Left ventricle myocardium inferior (tissue), 1 donor: ENCODE data around the gene SLC52A1. TPM values are rescaled to one million over a fixed set of nuclear protein-coding genes. Genes with fewer than 3 reads are reported as not detected.

Source experiments
- DNase-seq: peaks from one replicate; pipeline ENCODE4 v3.0.0-alpha.2; 2020
- H3K27ac ChIP-seq: fragments of 200-600 bp; replicated peaks from 2 replicates; pipeline ENCODE4 v1.8.0; 2021
- H3K27me3 ChIP-seq: fragments of 200-600 bp; 2 replicates; pipeline ENCODE4 v1.8.0; 2021; ENCODE audit warnings: low read depth
- H3K36me3 ChIP-seq: fragments of 200-600 bp; 2 replicates; pipeline ENCODE4 v1.8.0; 2021
- H3K4me1 ChIP-seq: fragments of 200-600 bp; 2 replicates; pipeline ENCODE4 v1.8.0; 2021
- H3K4me3 ChIP-seq: fragments of 200-600 bp; 2 replicates; pipeline ENCODE4 v1.8.0; 2021; ENCODE audit warnings: mild to moderate bottlenecking, moderate library complexity
- H3K9me3 ChIP-seq: fragments of 200-600 bp; replicated peaks from 2 replicates; pipeline ENCODE4 v1.8.0; 2021
- CTCF ChIP-seq: fragments of 200-600 bp; IDR thresholded peaks from 2 replicates; pipeline ENCODE4 v1.8.0; 2021; ENCODE audit warnings: antibody characterized with exemption, mild to moderate bottlenecking, borderline replicate concordance
- intact Hi-C: fragments of 100-400 bp; cut with micrococcal nuclease; formaldehyde crosslinking; loops from one replicate; pipeline ENCODE4 v1.11.0; 2022
- total RNA-seq: library from RNA; stranded (reverse); fragmentation: NEBNext Ultra II Directional; extraction: Animal tissue kit (Norgen Biotek cat#: 25700); gene quantifications from one replicate; pipeline ENCODE4 v1.2.1, GENCODE V29; 2021
- donor health status: DM: no; HTN: yes; CAD: no; lungs with severe emphysema.

The SLC52A1 gene
- total RNA-seq, 1 donor from 2014 or later, result not detected

GRCh38 chr17:5049314-5049841, 14.2 kb upstream of the SLC52A1 start:
- DNase-seq, result no peak
- intact Hi-C loops, result no loop called here

GRCh38 chr17:5047446-5047845, 12.2 kb upstream of the SLC52A1 start:
- H3K4me3 ChIP-seq, result no peak overlapping the region
- intact Hi-C loops, result no loop called here
- no peaks in the 10 kb centered on the region for H3K9me3 ChIP-seq
- H3K27me3 ChIP-seq, result no peaks in the 10 kb centered on the region
- no peak for TF ChIP-seq CTCF
- H3K4me1 ChIP-seq, result peaks cover 10% of the 10 kb centered on the region
- H3K36me3 ChIP-seq, result no peaks in the 10 kb centered on the region
- H3K27ac ChIP-seq, result no peak overlapping the region
- DNase-seq, result no peak

More at GRCh38 chr17:5049314-5049841, 14.2 kb upstream of the SLC52A1 start:
- no peak for TF ChIP-seq CTCF
- Histone ChIP-seq H3K4me3 (no peak overlapping the region), H3K27ac (peak overlapping the region; percentile 75), H3K27me3 (no peaks in the 10 kb centered on the region), H3K36me3 (no peaks in the 10 kb centered on the region), H3K9me3 (no peaks in the 10 kb centered on the region), H3K4me1 (peaks cover 10% of the 10 kb centered on the region)

- no peaks in the 10 kb centered on the region for H3K9me3 ChIP-seq
- intact Hi-C loops, result no loop called here
- DNase-seq, result no peak
- no peak overlapping the region for H3K4me3 ChIP-seq
- H3K27me3 ChIP-seq, result no peaks in the 10 kb centered on the region
- peaks cover 10% of the 10 kb centered on the region for H3K4me1 ChIP-seq
- TF ChIP-seq CTCF, result no peak
- H3K36me3 ChIP-seq, result no peaks in the 10 kb centered on the region
- no peak overlapping the region for H3K27ac ChIP-seq
These were observed 10.3 kb upstream of the SLC52A1 start for GRCh38 chr17:5045496-5045895.

GRCh38 chr17:5044630-5045029, 9.4 kb upstream of the SLC52A1 start:
- peaks cover 5% of the 10 kb centered on the region for H3K4me1 ChIP-seq
- no peak for TF ChIP-seq CTCF
- intact Hi-C loops, result no loop called here

GRCh38 chr17:5043524-5043923, 8.3 kb upstream of the SLC52A1 start:
- intact Hi-C loops, result no loop called here
- TF ChIP-seq CTCF, result no peak

More at GRCh38 chr17:5044630-5045029, 9.4 kb upstream of the SLC52A1 start:
- Histone ChIP-seq H3K36me3 (no peaks in the 10 kb centered on the region), H3K9me3 (no peaks in the 10 kb centered on the region), H3K4me3 (no peak overlapping the region), H3K27me3 (no peaks in the 10 kb centered on the region), H3K27ac (no peak overlapping the region)
- no peak for DNase-seq

More at GRCh38 chr17:5043524-5043923, 8.3 kb upstream of the SLC52A1 start:
- H3K4me1 ChIP-seq, result no peaks in the 10 kb centered on the region
- no peaks in the 10 kb centered on the region for H3K27me3 ChIP-seq
- no peak overlapping the region for H3K4me3 ChIP-seq
- DNase-seq, result no peak
- H3K36me3 ChIP-seq, result no peaks in the 10 kb centered on the region
- H3K9me3 ChIP-seq, result no peaks in the 10 kb centered on the region
- no peak overlapping the region for H3K27ac ChIP-seq
